Heart right ventricle (tissue), 16 donors: ENCODE data around the gene IL11RA. TPM values are rescaled to one million over a fixed set of nuclear protein-coding genes. Genes with fewer than 3 reads are reported as not detected.
A peak's percentile ranks its signal among the peaks of the same experiment; 100 is the strongest.

Source experiments
- ATAC-seq, 8 donors: fragments of 200-7000 bp; cut with Tn5 transposase; one replicate each; pipeline ENCODE4 v1.9.1; 2020; ENCODE audit warnings: mild to moderate bottlenecking in 8 of 8, moderate library complexity in 8 of 8, moderate number of reproducible peaks in 1 of 8
- DNase-seq, 2 donors: peaks; one replicate each; pipeline ENCODE4 v3.0.0-alpha.2; 2020
- H3K27ac ChIP-seq, 10 donors: fragments of 200-600 bp; sonication (generic) in 2 of 10; one replicate each; pipeline versions ENCODE4 v1.5.0 to v1.8.0; 2020 to 2022; ENCODE audit warnings: mild to moderate bottlenecking in 3 of 10
- H3K27me3 ChIP-seq, 7 donors: fragments of 200-600 bp; one replicate each; pipeline ENCODE4 v1.8.0; 2021 to 2022; ENCODE audit warnings: mild to moderate bottlenecking in 2 of 7
- H3K36me3 ChIP-seq, 9 donors: fragments of 200-600 bp; sonication (generic) in 1 of 9; one replicate each; pipeline versions ENCODE4 v1.5.0 to v1.8.0; 2020 to 2022; ENCODE audit warnings: mild to moderate bottlenecking in 2 of 9
- H3K4me1 ChIP-seq, 9 donors: fragments of 200-600 bp; sonication (generic) in 1 of 9; one replicate each; pipeline versions ENCODE4 v1.5.0 to v1.8.0; 2020 to 2022; ENCODE audit warnings: mild to moderate bottlenecking in 4 of 9
- H3K4me3 ChIP-seq, 10 donors: fragments of 200-600 bp; sonication (generic) in 2 of 10; one replicate each; pipeline versions ENCODE4 v1.5.0 to v1.8.0; 2020 to 2022; ENCODE audit warnings: mild to moderate bottlenecking in 7 of 10, moderate library complexity in 2 of 10
- H3K9me3 ChIP-seq, 11 donors: fragments of 200-600 bp in 10 of 11; sonication (generic) in 2 of 11; one replicate each; pipeline versions ENCODE4 v1.5.0 to v1.8.0; 2013 to 2022; ENCODE audit warnings: mild to moderate bottlenecking in 2 of 11, control low read depth in 1 of 11, moderate library complexity in 1 of 11
- WGBS, 2 donors: extraction: QIAGEN DNeasy Blood & Tissue Kit; methylation state at CpG; one replicate each; pipeline ENCODE4 v1.1.7; 2013; ENCODE audit warnings: inconsistent platforms in 1 of 2; 5-methylcytosine and 5-hydroxymethylcytosine counted together
- intact Hi-C, 10 donors: fragments of 100-400 bp; cut with DNase I; formaldehyde crosslinking; loops; one replicate each; pipeline versions ENCODE4 v1.11.1 to v1.14.2; 2022
- polyA plus RNA-seq, 2 donors: library from polyadenylated mRNA; stranded (reverse); fragments of 200-250 nt; gene quantifications; one replicate each; pipeline ENCODE4 v1.2.3, GENCODE V29; 2013
- total RNA-seq, 10 donors: library from RNA; stranded (reverse); fragmentation: NEBNext Ultra II Directional in 3 of 10; extraction: Animal tissue kit (Norgen Biotek cat#: 25700) in 3 of 10; gene quantifications; one replicate each; pipeline versions ENCODE4 v1.2.1 to v1.2.4, GENCODE V29; 2021 to 2023
- TF ChIP-seq, protein P1 (sequence below), 9 donors: fragments of 200-600 bp; sonication (generic) in 2 of 9; IDR thresholded peaks; one replicate each; pipeline versions ENCODE4 v1.5.0 to v1.8.0; 2021 to 2022; ENCODE audit warnings: antibody characterized with exemption in 9 of 9, mild to moderate bottlenecking in 5 of 9, moderate library complexity in 1 of 9
- donor health status: Arrhythmogenic right ventricular cardiomyopathy.
- donor health status: ischemic (EF 13 %, LVEDD 7.1; RV severe dilation, severe dysfunction).
- donor health status: healthy with polysubstance abuse.
- donor health status: DM: no; HTN: yes; CAD: no.
- donor health status: DM: no; HTN: no; CAD: no.
- donor health status: ischemic (EF 25% LVEDD 6.9; RV normal size, moderate dysfunction).
- donor health status: ischemic (EF 25% LVEDD 5.7; RV mildly dilated, moderate dysfunction).
- donor health status: healthy.
- donor health status: DM: yes; HTN: yes; CAD: no.
- donor health status: Ischemic cardiomyopathy.
- donor health status: ischemic (EF 35%, LVEDD 5.7; RV mildly dilated, moderate dysfunction).
- donor health status: nonischemic (EF 11% LVEDD 7.7; RV severe dilation, severe dysfunction).
- donor health status: DM: yes; HTN: yes; CAD: no.
- donor health status: PGD.
- donor health status: ischemic (EF 29% LVEDD 5.4; RV normal size, mild dysfunction).
- donor health status: nonischemic (EF 23%, LVEDD 6.1; RV moderate dilation, normal function).

The IL11RA gene
- total and polyA plus RNA-seq, 12 donors = 26.9 to 53.7 (median 47.9) TPM

DNA sequence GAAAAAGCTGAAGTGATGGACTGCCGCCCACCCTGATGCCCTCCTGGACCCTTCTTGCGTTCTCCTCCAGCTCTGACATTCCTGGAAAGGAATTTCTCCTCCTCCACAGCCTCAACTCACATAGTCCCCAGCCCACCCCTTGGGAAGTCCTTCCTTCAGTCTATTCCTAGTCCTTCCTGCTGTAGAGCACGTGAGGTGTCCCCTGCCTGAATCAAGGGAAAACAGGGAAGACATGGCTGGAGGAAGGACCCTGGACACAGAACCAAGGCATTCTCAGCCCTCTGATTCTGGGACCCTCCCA lies 26.8 kb upstream of the IL11RA start:
- intact Hi-C loops = no loop called here
- no peak for DNase-seq
- H3K4me1 ChIP-seq = peaks cover 4 to 38% (median 24%) of the 10 kb centered on the region in 9 donors
- TF ChIP-seq, protein P1, sequence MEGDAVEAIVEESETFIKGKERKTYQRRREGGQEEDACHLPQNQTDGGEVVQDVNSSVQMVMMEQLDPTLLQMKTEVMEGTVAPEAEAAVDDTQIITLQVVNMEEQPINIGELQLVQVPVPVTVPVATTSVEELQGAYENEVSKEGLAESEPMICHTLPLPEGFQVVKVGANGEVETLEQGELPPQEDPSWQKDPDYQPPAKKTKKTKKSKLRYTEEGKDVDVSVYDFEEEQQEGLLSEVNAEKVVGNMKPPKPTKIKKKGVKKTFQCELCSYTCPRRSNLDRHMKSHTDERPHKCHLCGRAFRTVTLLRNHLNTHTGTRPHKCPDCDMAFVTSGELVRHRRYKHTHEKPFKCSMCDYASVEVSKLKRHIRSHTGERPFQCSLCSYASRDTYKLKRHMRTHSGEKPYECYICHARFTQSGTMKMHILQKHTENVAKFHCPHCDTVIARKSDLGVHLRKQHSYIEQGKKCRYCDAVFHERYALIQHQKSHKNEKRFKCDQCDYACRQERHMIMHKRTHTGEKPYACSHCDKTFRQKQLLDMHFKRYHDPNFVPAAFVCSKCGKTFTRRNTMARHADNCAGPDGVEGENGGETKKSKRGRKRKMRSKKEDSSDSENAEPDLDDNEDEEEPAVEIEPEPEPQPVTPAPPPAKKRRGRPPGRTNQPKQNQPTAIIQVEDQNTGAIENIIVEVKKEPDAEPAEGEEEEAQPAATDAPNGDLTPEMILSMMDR (IDR thresholded peaks at IDR 0.05) = no peak
- no peaks in the 10 kb centered on the region for H3K9me3 ChIP-seq
- H3K27me3 ChIP-seq = peaks cover 37 to 92% (median 85%) of the 10 kb centered on the region in 7 donors
- ATAC-seq = no peak
- H3K4me3 ChIP-seq = no peak overlapping the region
- H3K36me3 ChIP-seq = no peaks in the 10 kb centered on the region
- WGBS, 2 donors = 53 to 72% methylated on average over 3 of the region's 3 CpGs
- no peak overlapping the region for H3K27ac ChIP-seq

DNA sequence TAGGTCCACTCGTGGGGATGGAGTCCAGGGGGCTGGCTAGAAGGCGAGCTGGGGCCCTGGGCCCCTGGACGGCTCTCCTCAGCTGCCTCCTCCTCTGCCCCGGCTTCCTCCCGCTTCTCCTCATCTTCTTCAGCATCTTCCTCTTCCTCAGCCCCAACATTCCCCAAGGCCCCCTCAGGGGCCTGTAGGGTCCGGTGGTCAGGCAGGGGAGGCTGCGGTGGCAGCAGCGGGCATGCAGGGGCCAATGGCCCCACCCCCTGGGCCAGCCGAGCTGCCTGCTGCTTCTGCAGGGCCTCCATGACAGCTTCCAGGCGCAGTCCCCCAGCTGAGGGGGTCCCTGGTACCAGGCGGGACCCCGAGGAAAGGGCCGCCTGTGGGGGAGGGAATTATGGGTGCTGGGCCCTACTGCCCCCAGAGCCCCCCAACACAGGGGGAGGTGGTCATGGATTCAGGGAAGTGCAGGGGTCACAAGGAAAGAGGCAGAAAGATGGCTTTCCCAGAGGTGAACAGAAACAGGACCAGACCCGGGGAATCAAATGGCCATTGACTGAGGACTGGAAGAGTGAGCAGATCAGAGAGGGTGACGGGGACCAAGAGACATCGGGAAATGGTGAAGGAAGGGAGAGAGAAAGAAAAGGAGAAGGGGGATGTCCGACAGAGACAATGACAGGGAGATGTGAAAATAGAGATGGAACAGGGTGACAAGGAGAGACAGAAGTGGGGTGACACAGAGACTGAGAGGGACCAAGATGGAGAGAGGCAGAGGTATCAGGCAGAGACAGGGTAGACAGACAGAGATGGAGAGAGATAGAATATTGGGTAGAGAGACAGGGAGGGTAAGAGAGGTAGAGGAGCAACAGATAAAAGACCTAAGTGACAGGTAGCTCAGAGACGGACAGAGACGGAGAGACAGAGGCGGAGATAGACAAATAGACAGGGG lies 24.0 kb upstream of the IL11RA start:
- Histone ChIP-seq H3K27ac (no peak overlapping the region), H3K36me3 (no peaks in the 10 kb centered on the region), H3K4me3 (peak overlapping the region in 7 of 10 donors; percentile 37 to 59 (median 48)), H3K9me3 (no peaks in the 10 kb centered on the region), H3K4me1 (peaks cover 4 to 31% (median 18%) of the 10 kb centered on the region in 9 donors), H3K27me3 (peaks cover 37 to 81% (median 71%) of the 10 kb centered on the region in 7 donors)
- ATAC-seq = no peak
- DNase-seq = no peak
- TF ChIP-seq, protein P1 (IDR thresholded peaks at IDR 0.05) = no peak
- intact Hi-C loops = no loop called here
- WGBS, 2 donors = 37 to 40% methylated on average over 20 of the region's 20 CpGs

DNA sequence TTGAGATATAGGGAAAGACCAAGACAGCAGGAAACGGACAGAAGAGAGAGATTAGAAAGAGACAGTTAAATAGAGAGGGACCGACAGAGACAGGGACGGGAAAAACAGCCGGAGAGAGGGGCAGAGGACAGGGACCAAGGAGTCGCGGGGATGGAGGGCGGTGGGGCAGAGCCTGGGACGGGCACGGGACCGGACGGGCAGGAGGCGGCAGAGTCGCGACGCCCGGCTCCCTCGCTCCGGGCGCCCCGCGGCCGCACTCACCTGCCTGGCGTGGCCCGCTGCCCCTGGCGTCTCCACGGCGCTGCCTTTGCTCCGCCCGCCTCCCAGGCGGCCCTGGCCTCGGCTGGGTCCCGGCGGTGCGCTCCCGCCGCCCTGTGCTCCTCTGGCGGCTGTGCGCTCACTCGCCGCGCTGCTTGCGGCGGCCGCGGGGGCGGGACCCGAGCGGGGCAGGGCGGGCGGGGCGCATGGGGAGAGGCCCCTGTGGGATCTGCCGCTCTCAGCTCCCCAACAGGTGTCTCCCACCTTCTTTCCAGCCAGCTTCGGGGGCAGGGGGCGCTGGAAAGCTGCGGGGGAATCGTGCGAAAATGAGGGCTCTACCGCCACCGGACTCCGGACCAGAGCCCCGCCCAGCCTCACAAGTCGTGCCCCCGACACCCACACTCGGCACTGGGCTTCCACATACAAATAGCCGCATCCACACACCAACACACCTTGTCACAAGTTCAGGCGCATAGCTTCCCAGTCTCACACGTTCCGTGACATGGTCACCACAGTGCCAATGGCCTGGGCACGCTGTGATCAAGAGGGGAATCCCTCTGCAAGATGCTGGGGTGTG lies 23.1 kb upstream of the IL11RA start, which contains the start of gene ARID3C:
Gene ARID3C, minus strand, starts transcription at position 411 of the 835 bp plus-strand sequence. CDS start 1,052 bp downstream, outside the sequence.
- Histone ChIP-seq H3K4me3 (peak within 1 kb of the TSS in 9 of 10 donors; percentile 34 to 59 (median 47)), H3K4me1 (peaks cover 4 to 24% (median 11%) of the 10 kb centered on the region in 9 donors), H3K27me3 (peaks cover 30 to 72% (median 62%) of the 10 kb centered on the region in 7 donors), H3K9me3 (no peaks in the 10 kb centered on the region), H3K36me3 (no peaks in the 10 kb centered on the region), H3K27ac (no peak within 1 kb of the TSS)
- ATAC-seq = peak in 7 of 8 donors; percentile 45 to 75 (median 61)
- DNase-seq = no peak
- TF ChIP-seq, protein P1 (IDR thresholded peaks at IDR 0.05) = no peak
- intact Hi-C loops = no loop called here
- 2% methylated on average over 26 to 69 of the region's 69 CpGs for WGBS, 2 donors

DNA sequence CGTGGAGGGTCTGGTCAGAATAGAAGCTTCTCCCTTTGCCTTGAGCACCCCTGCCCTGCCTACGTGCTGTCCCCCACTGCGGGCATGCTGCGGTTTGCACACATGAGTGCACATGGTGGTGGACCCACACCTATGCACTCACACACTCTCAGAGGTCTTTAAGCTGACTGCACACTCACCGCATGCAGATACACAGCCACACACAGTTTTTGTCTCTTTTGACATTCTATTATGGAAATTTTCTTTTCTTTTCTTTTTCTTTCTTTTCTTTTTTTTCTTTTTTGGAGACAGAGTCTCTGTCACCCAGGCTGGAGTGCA lies 22.5 kb upstream of the IL11RA start:
- Histone ChIP-seq H3K27me3 (peaks cover 30 to 66% (median 57%) of the 10 kb centered on the region in 7 donors), H3K27ac (no peak overlapping the region), H3K36me3 (no peaks in the 10 kb centered on the region), H3K4me1 (peaks cover 4 to 22% (median 8%) of the 10 kb centered on the region in 9 donors), H3K4me3 (peak overlapping the region in 3 of 10 donors; percentile 37 to 59 (median 51)), H3K9me3 (no peaks in the 10 kb centered on the region)
- ATAC-seq (no peak), DNase-seq (no peak)
- 28 to 30% methylated on average over 5 of the region's 5 CpGs for WGBS, 2 donors
- intact Hi-C loops = no loop called here
- TF ChIP-seq, protein P1 (IDR thresholded peaks at IDR 0.05) = no peak
